ENCODE results near the gene EMSY.
"Not testable (repeated sequence)": the region's sequence is repeated elsewhere in the genome, so short reads cannot be mapped to it uniquely, and the experiment has no call there.

Gene EMSY

GRCh38 chr11:76444384-76445120, at the start of gene EMSY:
TSS of gene EMSY (plus strand) at chr11:76445018. CDS start at chr11:76446939, 1,921 bp downstream.
- DNase-seq (ENCODE audit: low read depth) = peak; percentile 100

- DNase-seq (ENCODE audit: low read depth) = no peak
Observed at GRCh38 chr11:76395296-76395695, 49.5 kb upstream of the EMSY start.

- no peak for DNase-seq (ENCODE audit: low read depth)
Observed at GRCh38 chr11:76397383-76397782, 47.4 kb upstream of the EMSY start.

GRCh38 chr11:76400967-76401366, 43.9 kb upstream of the EMSY start:
- no peak for DNase-seq (ENCODE audit: low read depth)

GRCh38 chr11:76401484-76401883, 43.3 kb upstream of the EMSY start:
- DNase-seq (ENCODE audit: low read depth) = not testable (repeated sequence)

GRCh38 chr11:76406359-76406758, 38.5 kb upstream of the EMSY start:
- DNase-seq (ENCODE audit: low read depth) = no peak

- peak; percentile 13 for DNase-seq (ENCODE audit: low read depth)
Observed at GRCh38 chr11:76408171-76408965, 36.5 kb upstream of the EMSY start.

- no peak for DNase-seq (ENCODE audit: low read depth)
Observed at GRCh38 chr11:76410851-76411357, 33.9 kb upstream of the EMSY start.

GRCh38 chr11:76415073-76415472, 29.7 kb upstream of the EMSY start:
- DNase-seq (ENCODE audit: low read depth) = no peak

GRCh38 chr11:76419896-76420295, 24.9 kb upstream of the EMSY start:
- no peak for DNase-seq (ENCODE audit: low read depth)

- DNase-seq (ENCODE audit: low read depth) = no peak
Observed at GRCh38 chr11:76424379-76424778, 20.4 kb upstream of the EMSY start.

- DNase-seq (ENCODE audit: low read depth) = no peak
Observed at GRCh38 chr11:76424891-76425290, 19.9 kb upstream of the EMSY start.

GRCh38 chr11:76426660-76427059, 18.2 kb upstream of the EMSY start:
- DNase-seq (ENCODE audit: low read depth) = no peak

- DNase-seq (ENCODE audit: low read depth) = peak; percentile 9
Observed at GRCh38 chr11:76436020-76436419, 8.8 kb upstream of the EMSY start.

- peak; percentile 11 for DNase-seq (ENCODE audit: low read depth)
Observed at GRCh38 chr11:76443268-76443980, 1.4 kb upstream of the EMSY start.

GRCh38 chr11:76444065-76444383, 794 bp upstream of the EMSY start:
- DNase-seq (ENCODE audit: low read depth) = no peak

- DNase-seq (ENCODE audit: low read depth) = peak; percentile 89
Observed at GRCh38 chr11:76445121-76446084, 585 bp downstream of the EMSY start.

- DNase-seq (ENCODE audit: low read depth) = no peak
Observed at GRCh38 chr11:76448506-76448905, 3.7 kb downstream of the EMSY start.

GRCh38 chr11:76453248-76453647, 8.4 kb downstream of the EMSY start:
- DNase-seq (ENCODE audit: low read depth) = no peak

- DNase-seq (ENCODE audit: low read depth) = peak; percentile 39
Observed at GRCh38 chr11:76455331-76455730, 10.5 kb downstream of the EMSY start.

GRCh38 chr11:76455931-76456330, 11.1 kb downstream of the EMSY start:
- DNase-seq (ENCODE audit: low read depth) = peak; percentile 24

Measured in EH (cell line).